Neural cell (in vitro differentiated cells): ENCODE data around the gene MRPL3. TPM values are rescaled to one million over a fixed set of nuclear protein-coding genes. Genes with fewer than 3 reads are reported as not detected.

Experiments used
- H2AFZ ChIP-seq: fragments of 200-600, 300-800 bp; sonication (generic), shearing (Covaris generic); 2 replicates; pipeline ENCODE4 v1.6.0; 2014; ENCODE audit warnings: low read depth, mild to moderate bottlenecking, antibody characterized with exemption, low read length, moderate library complexity
- H3F3A ChIP-seq: fragments of 200-600 bp; shearing (Covaris generic); 2 replicates; pipeline ENCODE4 v1.6.1; 2016; ENCODE audit warnings: mild to moderate bottlenecking, moderate library complexity, mixed read lengths, antibody characterized with exemption, low read length; ENCODE audit not compliant: insufficient read depth, poor library complexity, severe bottlenecking
- H3K27ac ChIP-seq: fragments of 200-600, 300-800 bp; sonication (generic), shearing (Covaris generic); 2 replicates; pipeline ENCODE4 v1.5.1; 2014; ENCODE audit warnings: mild to moderate bottlenecking, low read length, moderate library complexity
- H3K27me3 ChIP-seq: fragments of 300-800, 200-600 bp; sonication (generic), shearing (Covaris generic); 2 replicates; pipeline ENCODE4 v1.6.0; 2014; ENCODE audit warnings: mild to moderate bottlenecking, low read depth, low read length, moderate library complexity; ENCODE audit not compliant: insufficient read depth
- H3K36me3 ChIP-seq: fragments of 300-800, 200-600 bp; sonication (generic), shearing (Covaris generic); 2 replicates; pipeline ENCODE4 v1.5.1; 2014; ENCODE audit warnings: mild to moderate bottlenecking, antibody characterized with exemption, low read length, moderate library complexity; ENCODE audit not compliant: insufficient read depth
- H3K4me2 ChIP-seq: fragments of 300-800, 200-600 bp; sonication (generic), shearing (Covaris generic); 2 replicates; pipeline ENCODE4 v1.6.0; 2014; ENCODE audit warnings: mild to moderate bottlenecking, low read length
- H3K4me3 ChIP-seq: fragments of 300-800, 200-600 bp; sonication (generic), shearing (Covaris generic); 2 replicates; pipeline ENCODE4 v1.5.1; 2014; ENCODE audit warnings: mild to moderate bottlenecking, low read length, moderate library complexity
- H3K79me2 ChIP-seq: fragments of 200-600 bp; shearing (Covaris generic); replicated peaks from 2 replicates; pipeline ENCODE4 v1.6.0; 2014; ENCODE audit warnings: mild to moderate bottlenecking, low read length, moderate library complexity; ENCODE audit not compliant: insufficient read depth
- H3K9ac ChIP-seq: fragments of 300-800, 200-600 bp; sonication (generic), shearing (Covaris generic); 2 replicates; pipeline ENCODE4 v1.6.1; 2016; ENCODE audit warnings: mild to moderate bottlenecking, low read length, mixed read lengths
- H3K9me2 ChIP-seq: fragments of 200-600 bp; shearing (Covaris generic); 2 replicates; pipeline ENCODE4 v1.6.1; 2016; ENCODE audit warnings: mild to moderate bottlenecking, low read length, mixed read lengths; ENCODE audit not compliant: insufficient read depth
- H3K9me3 ChIP-seq: fragments of 200-600, 300-800 bp; sonication (generic), shearing (Covaris generic); 2 replicates; pipeline ENCODE4 v1.6.1; 2016; ENCODE audit warnings: mild to moderate bottlenecking, mixed run types, low read length, moderate library complexity, mixed read lengths
- H4K20me1 ChIP-seq: fragments of 200-600 bp; shearing (Covaris generic); 2 replicates; pipeline ENCODE4 v1.6.1; 2016; ENCODE audit warnings: mild to moderate bottlenecking, mixed run types; ENCODE audit not compliant: insufficient read depth
- CTCF ChIP-seq: fragments of 450-650 bp; IDR thresholded peaks from 2 replicates; pipeline ENCODE4 v1.5.1; 2014; ENCODE audit warnings: antibody characterized with exemption, mild to moderate bottlenecking, moderate library complexity; ENCODE audit not compliant: poor library complexity, severe bottlenecking
- EP300 ChIP-seq: fragments of 450-650 bp; conservative IDR thresholded peaks from 2 replicates; pipeline ENCODE4 v1.6.1; 2014; ENCODE audit warnings: antibody characterized with exemption, mild to moderate bottlenecking, moderate library complexity; ENCODE audit not compliant: poor library complexity, severe bottlenecking
- EZH2 ChIP-seq: fragments of 200-600, 300-800 bp; shearing (Covaris generic), sonication (generic); IDR thresholded peaks from 2 replicates; pipeline ENCODE4 v1.6.1; 2014; ENCODE audit warnings: antibody characterized with exemption, low read length, borderline replicate concordance, mild to moderate bottlenecking; ENCODE audit not compliant: insufficient read depth, poor library complexity, severe bottlenecking
- MXI1 ChIP-seq: fragments of 450-650 bp; conservative IDR thresholded peaks from 2 replicates; pipeline ENCODE4 v1.6.1; 2014; ENCODE audit warnings: antibody characterized with exemption, mild to moderate bottlenecking; ENCODE audit not compliant: poor library complexity, severe bottlenecking
- POLR2AphosphoS5 ChIP-seq: IDR thresholded peaks from 2 replicates; pipeline ENCODE4 v1.6.1; 2012
- RAD21 ChIP-seq: fragments of 450-650 bp; conservative IDR thresholded peaks from 2 replicates; pipeline ENCODE4 v1.6.1; 2014; ENCODE audit warnings: antibody characterized with exemption, mild to moderate bottlenecking, moderate library complexity
- SMC3 ChIP-seq: fragments of 450-650 bp; conservative IDR thresholded peaks from 2 replicates; pipeline ENCODE4 v1.6.1; 2014; ENCODE audit warnings: antibody characterized with exemption, mild to moderate bottlenecking, moderate library complexity; ENCODE audit not compliant: poor library complexity
- TAF1 ChIP-seq: IDR thresholded peaks from 2 replicates; pipeline ENCODE4 v1.6.1; 2012; ENCODE audit warnings: low read depth
- polyA plus RNA-seq: library from polyadenylated mRNA; depleted of rRNA; stranded (reverse); fragments of >200 nt; gene quantifications from 2 replicates; pipeline ENCODE4 v1.2.3, GENCODE V29; 2014
- TF ChIP-seq, protein P1 (sequence below): IDR thresholded peaks from 2 replicates; pipeline ENCODE4 v1.6.1; 2012; ENCODE audit warnings: borderline replicate concordance

MRPL3 gene
- polyA plus RNA-seq, 1 donor from 2014 or later, result 112 TPM

- no peaks in the 10 kb centered on the region for H3K79me2 ChIP-seq
- H3K9ac ChIP-seq, result no peak overlapping the region
- no peaks in the 10 kb centered on the region for H3K9me2 ChIP-seq
- H3K36me3 ChIP-seq, result no peaks in the 10 kb centered on the region
- no peaks in the 10 kb centered on the region for H3K27me3 ChIP-seq
- no peak overlapping the region for H2AFZ ChIP-seq
- no peak overlapping the region for H3K27ac ChIP-seq
- H3F3A ChIP-seq, result no peaks in the 10 kb centered on the region
- no peaks in the 10 kb centered on the region for H4K20me1 ChIP-seq
- no peak overlapping the region for H3K4me3 ChIP-seq
- no peak overlapping the region for H3K4me2 ChIP-seq
- TF ChIP-seq SMC3, result no peak
- no peak for TF ChIP-seq CTCF
- TF ChIP-seq POLR2AphosphoS5, result no peak
- TF ChIP-seq EZH2, result no peak
- no peak for TF ChIP-seq MXI1
- TF ChIP-seq TAF1, result no peak
- no peaks in the 10 kb centered on the region for H3K9me3 ChIP-seq
These were observed 32.4 kb downstream of the MRPL3 start for GRCh38 chr3:131470377-131470776.

DNA sequence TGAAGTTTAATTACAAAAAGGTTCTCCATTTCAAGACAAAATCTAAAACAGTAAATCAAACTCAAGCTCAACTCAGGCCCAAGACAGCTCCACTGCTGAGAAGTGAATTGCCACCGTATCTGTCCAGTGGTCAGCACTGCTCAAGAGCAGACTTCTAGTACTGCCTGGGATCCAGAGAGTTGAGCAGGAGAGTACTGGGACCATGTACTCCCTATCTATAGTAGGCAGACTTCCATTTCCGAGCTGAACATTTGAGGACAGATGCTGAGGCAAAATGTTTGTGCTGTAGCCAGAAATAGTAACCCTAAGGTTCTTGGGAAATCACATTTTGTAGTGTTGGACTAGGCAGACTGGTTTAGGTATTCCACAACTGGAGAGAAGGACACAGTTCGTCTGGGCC, 44.1 kb downstream of the MRPL3 start:
- Histone ChIP-seq H3K9me2 (no peaks in the 10 kb centered on the region), H3K27ac (no peak overlapping the region), H4K20me1 (no peaks in the 10 kb centered on the region), H2AFZ (no peak overlapping the region), H3K27me3 (no peaks in the 10 kb centered on the region), H3K79me2 (no peaks in the 10 kb centered on the region), H3K9me3 (no peaks in the 10 kb centered on the region), H3K4me3 (no peak overlapping the region), H3K9ac (no peak overlapping the region), H3K36me3 (peaks cover 12% of the 10 kb centered on the region), H3K4me2 (no peak overlapping the region), H3F3A (no peaks in the 10 kb centered on the region)
- TF ChIP-seq EZH2, result no peak
- TF ChIP-seq MXI1, result no peak
- no peak for TF ChIP-seq CTCF
- no peak for TF ChIP-seq RAD21
- no peak for TF ChIP-seq EP300
- TF ChIP-seq POLR2AphosphoS5, result no peak
- TF ChIP-seq, protein P1, sequence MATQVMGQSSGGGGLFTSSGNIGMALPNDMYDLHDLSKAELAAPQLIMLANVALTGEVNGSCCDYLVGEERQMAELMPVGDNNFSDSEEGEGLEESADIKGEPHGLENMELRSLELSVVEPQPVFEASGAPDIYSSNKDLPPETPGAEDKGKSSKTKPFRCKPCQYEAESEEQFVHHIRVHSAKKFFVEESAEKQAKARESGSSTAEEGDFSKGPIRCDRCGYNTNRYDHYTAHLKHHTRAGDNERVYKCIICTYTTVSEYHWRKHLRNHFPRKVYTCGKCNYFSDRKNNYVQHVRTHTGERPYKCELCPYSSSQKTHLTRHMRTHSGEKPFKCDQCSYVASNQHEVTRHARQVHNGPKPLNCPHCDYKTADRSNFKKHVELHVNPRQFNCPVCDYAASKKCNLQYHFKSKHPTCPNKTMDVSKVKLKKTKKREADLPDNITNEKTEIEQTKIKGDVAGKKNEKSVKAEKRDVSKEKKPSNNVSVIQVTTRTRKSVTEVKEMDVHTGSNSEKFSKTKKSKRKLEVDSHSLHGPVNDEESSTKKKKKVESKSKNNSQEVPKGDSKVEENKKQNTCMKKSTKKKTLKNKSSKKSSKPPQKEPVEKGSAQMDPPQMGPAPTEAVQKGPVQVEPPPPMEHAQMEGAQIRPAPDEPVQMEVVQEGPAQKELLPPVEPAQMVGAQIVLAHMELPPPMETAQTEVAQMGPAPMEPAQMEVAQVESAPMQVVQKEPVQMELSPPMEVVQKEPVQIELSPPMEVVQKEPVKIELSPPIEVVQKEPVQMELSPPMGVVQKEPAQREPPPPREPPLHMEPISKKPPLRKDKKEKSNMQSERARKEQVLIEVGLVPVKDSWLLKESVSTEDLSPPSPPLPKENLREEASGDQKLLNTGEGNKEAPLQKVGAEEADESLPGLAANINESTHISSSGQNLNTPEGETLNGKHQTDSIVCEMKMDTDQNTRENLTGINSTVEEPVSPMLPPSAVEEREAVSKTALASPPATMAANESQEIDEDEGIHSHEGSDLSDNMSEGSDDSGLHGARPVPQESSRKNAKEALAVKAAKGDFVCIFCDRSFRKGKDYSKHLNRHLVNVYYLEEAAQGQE, result no peak
- no peak for TF ChIP-seq SMC3
- no peak for TF ChIP-seq TAF1
